ENCODE results near the gene LTK. TPM values are rescaled to one million over a fixed set of nuclear protein-coding genes. Genes with fewer than 3 reads are reported as not detected.

The LTK gene
- total RNA-seq, 1 experiment from 2014 or later = 10.9 TPM

DNA sequence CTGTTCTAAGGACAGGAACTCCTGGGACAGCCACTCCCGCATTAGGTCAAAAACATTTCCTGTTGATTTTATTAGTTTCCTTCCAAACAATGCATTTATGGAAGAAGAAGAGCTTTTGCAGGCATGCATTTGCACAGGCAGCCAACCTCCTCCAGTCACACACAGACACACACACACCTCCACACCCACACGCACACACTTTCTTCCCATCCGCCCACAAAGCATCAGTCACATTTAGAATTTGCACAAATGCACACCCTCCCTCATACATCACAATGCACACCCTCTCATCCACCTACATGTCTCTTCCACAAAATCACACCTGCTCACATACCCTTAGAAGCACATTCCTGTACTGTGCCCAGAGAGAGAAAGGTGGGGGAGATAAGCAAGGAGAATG is 41.3 kb upstream of the LTK start:
- no TSS peak for BruUV-seq (replicated peaks)
- no peaks in the 10 kb centered on the region for H3K9me3 Mint-ChIP-seq (ENCODE audit: unreplicated experiment)
- ChIA-PET POLR2A (no interaction called here), CTCF (no interaction called here)
- H3K4me3 Mint-ChIP-seq (ENCODE audit: unreplicated experiment) = no peak overlapping the region
- peaks cover 19% of the 10 kb centered on the region for H3K4me1 Mint-ChIP-seq (ENCODE audit: low read depth, unreplicated experiment)
- no peaks in the 10 kb centered on the region for H3K9me3 ChIP-seq
- no peak overlapping the region for H3K27ac Mint-ChIP-seq (ENCODE audit: unreplicated experiment)
- no peaks in the 10 kb centered on the region for H3K27me3 ChIP-seq (replicated peaks; ENCODE audit: control insufficient read depth, insufficient read depth, low read length)
- H3K36me3 Mint-ChIP-seq (ENCODE audit: insufficient read depth, unreplicated experiment) = peaks cover 12% of the 10 kb centered on the region
- no peaks in the 10 kb centered on the region for H3K27me3 Mint-ChIP-seq (ENCODE audit: insufficient read depth, unreplicated experiment)
- no peak overlapping the region for H3K4me3 ChIP-seq (ENCODE audit: low read depth, low read length)
- DNase-seq = no peak
- intact Hi-C loops (cut with micrococcal nuclease; ENCODE audit: unreplicated experiment) = loop anchor here (5.0 kb wide), 1 partner anchor 217 kb away; the partner anchor contains the start of gene MAPKBP1
- H3K36me3 ChIP-seq (ENCODE audit: control insufficient read depth, insufficient read depth, low read length) = no peaks in the 10 kb centered on the region
- TF ChIP-seq, protein P1, sequence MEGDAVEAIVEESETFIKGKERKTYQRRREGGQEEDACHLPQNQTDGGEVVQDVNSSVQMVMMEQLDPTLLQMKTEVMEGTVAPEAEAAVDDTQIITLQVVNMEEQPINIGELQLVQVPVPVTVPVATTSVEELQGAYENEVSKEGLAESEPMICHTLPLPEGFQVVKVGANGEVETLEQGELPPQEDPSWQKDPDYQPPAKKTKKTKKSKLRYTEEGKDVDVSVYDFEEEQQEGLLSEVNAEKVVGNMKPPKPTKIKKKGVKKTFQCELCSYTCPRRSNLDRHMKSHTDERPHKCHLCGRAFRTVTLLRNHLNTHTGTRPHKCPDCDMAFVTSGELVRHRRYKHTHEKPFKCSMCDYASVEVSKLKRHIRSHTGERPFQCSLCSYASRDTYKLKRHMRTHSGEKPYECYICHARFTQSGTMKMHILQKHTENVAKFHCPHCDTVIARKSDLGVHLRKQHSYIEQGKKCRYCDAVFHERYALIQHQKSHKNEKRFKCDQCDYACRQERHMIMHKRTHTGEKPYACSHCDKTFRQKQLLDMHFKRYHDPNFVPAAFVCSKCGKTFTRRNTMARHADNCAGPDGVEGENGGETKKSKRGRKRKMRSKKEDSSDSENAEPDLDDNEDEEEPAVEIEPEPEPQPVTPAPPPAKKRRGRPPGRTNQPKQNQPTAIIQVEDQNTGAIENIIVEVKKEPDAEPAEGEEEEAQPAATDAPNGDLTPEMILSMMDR (IDR thresholded peaks at IDR 0.05; ENCODE audit: insufficient read depth in 1 of 2, low read depth in 1 of 2, low read length in 1 of 2, severe bottlenecking in 1 of 2, unreplicated experiment in 1 of 2) = no peak
- peaks cover 20% of the 10 kb centered on the region for H3K4me1 ChIP-seq

DNA sequence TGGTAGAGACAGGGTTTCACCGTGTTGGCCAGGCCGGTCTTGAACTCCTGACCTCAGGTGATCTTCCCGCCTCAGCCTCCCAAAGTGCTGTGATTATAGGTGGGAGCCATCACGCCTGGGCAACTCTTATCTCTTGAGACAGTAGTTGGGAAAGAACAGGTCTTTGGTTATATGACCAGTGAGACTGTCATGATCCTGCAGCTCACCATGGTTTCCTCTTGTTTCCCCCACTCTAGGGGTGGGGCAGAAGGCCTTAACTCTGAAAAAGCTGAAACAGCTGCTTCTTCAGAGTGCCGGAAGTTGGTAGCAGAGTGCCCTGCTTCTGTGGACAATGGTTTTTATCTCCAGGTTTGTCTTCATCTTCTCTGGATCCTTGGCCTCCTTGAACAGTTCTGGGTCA is 40.7 kb upstream of the LTK start:
- H3K4me3 ChIP-seq (ENCODE audit: low read depth, low read length) = no peak overlapping the region
- no TSS peak for BruUV-seq (replicated peaks)
- no peak for DNase-seq
- Mint-ChIP-seq H3K4me3 (ENCODE audit: unreplicated experiment) (no peak overlapping the region), H3K9me3 (ENCODE audit: unreplicated experiment) (no peaks in the 10 kb centered on the region), H3K27me3 (ENCODE audit: insufficient read depth, unreplicated experiment) (no peaks in the 10 kb centered on the region), H3K4me1 (ENCODE audit: low read depth, unreplicated experiment) (peaks cover 17% of the 10 kb centered on the region), H3K27ac (ENCODE audit: unreplicated experiment) (no peak overlapping the region), H3K36me3 (ENCODE audit: insufficient read depth, unreplicated experiment) (peaks cover 11% of the 10 kb centered on the region)
- H3K9me3 ChIP-seq = no peaks in the 10 kb centered on the region
- intact Hi-C loops (cut with micrococcal nuclease; ENCODE audit: unreplicated experiment) = no loop called here
- CTCF ChIA-PET = interaction anchor here (0.7 kb wide), 1 partner anchor 252 kb away, joined by 3 read pairs; no protein-coding TSS in a partner anchor
- POLR2A ChIA-PET = no interaction called here
- H3K4me1 ChIP-seq = peaks cover 24% of the 10 kb centered on the region
- TF ChIP-seq, protein P1 (IDR thresholded peaks at IDR 0.05; ENCODE audit: insufficient read depth in 1 of 2, low read depth in 1 of 2, low read length in 1 of 2, severe bottlenecking in 1 of 2, unreplicated experiment in 1 of 2) = no peak
- no peaks in the 10 kb centered on the region for H3K27me3 ChIP-seq (replicated peaks; ENCODE audit: control insufficient read depth, insufficient read depth, low read length)
- no peaks in the 10 kb centered on the region for H3K36me3 ChIP-seq (ENCODE audit: control insufficient read depth, insufficient read depth, low read length)

DNA sequence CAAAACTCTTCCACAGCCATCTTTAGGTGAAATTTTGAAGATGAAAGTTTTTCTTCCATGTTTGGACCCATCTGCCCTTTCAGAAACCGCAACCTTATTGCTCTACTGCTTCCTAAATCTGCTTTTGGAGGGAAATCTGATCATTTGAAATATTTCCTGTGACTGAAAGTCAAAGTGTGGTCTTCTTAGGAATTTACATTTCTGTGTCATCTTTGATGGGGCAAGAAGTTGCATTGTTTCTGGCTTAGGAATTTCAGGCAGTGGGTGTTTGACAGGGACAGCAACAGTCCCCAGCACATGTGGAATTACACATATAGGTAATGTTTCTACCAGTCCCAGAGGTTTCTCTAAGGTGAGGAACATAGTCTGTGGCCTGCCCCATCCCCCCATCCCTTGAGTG is 40.1 kb upstream of the LTK start:
- Mint-ChIP-seq H3K27me3 (ENCODE audit: insufficient read depth, unreplicated experiment) (no peaks in the 10 kb centered on the region), H3K9me3 (ENCODE audit: unreplicated experiment) (no peaks in the 10 kb centered on the region), H3K4me3 (ENCODE audit: unreplicated experiment) (no peak overlapping the region), H3K4me1 (ENCODE audit: low read depth, unreplicated experiment) (peaks cover 17% of the 10 kb centered on the region), H3K36me3 (ENCODE audit: insufficient read depth, unreplicated experiment) (peaks cover 11% of the 10 kb centered on the region), H3K27ac (ENCODE audit: unreplicated experiment) (no peak overlapping the region)
- Histone ChIP-seq H3K9me3 (no peaks in the 10 kb centered on the region), H3K4me1 (peaks cover 25% of the 10 kb centered on the region), H3K27me3 (replicated peaks; ENCODE audit: control insufficient read depth, insufficient read depth, low read length) (no peaks in the 10 kb centered on the region), H3K36me3 (ENCODE audit: control insufficient read depth, insufficient read depth, low read length) (no peaks in the 10 kb centered on the region), H3K4me3 (ENCODE audit: low read depth, low read length) (no peak overlapping the region)
- DNase-seq = no peak
- ChIA-PET POLR2A (no interaction called here), CTCF (interaction anchor here (0.7 kb wide), 1 partner anchor 253 kb away, joined by 3 read pairs; no protein-coding TSS in a partner anchor)
- intact Hi-C loops (cut with micrococcal nuclease; ENCODE audit: unreplicated experiment) = no loop called here
- TF ChIP-seq, protein P1 (IDR thresholded peaks at IDR 0.05; ENCODE audit: insufficient read depth in 1 of 2, low read depth in 1 of 2, low read length in 1 of 2, severe bottlenecking in 1 of 2, unreplicated experiment in 1 of 2) = no peak
- no TSS peak for BruUV-seq (replicated peaks)
